Esophagus squamous epithelium (tissue), 4 donors: ENCODE measurements around the gene TSC1.

ENCODE experiments used
- CTCF ChIP-seq, 6 experiments: fragments of 450-650 bp in 4 of 6; fragments of 200-600 bp in 2 of 6; sonication (generic) in 2 of 6; IDR thresholded peaks; one replicate each; pipeline ENCODE4 v1.5.1; 2016 to 2019; ENCODE audit warnings: antibody characterized with exemption in 6 of 6, mild to moderate bottlenecking in 4 of 6, moderate library complexity in 4 of 6
- POLR2A ChIP-seq, 4 donors: fragments of 450-650 bp; IDR thresholded peaks; one replicate each; pipeline ENCODE4 v1.6.1; 2017; ENCODE audit warnings: antibody characterized with exemption in 4 of 4, mild to moderate bottlenecking in 4 of 4, moderate library complexity in 3 of 4

GRCh38 chr9:132864277-132864676 is 80.1 kb downstream of the TSC1 start:
- TF ChIP-seq CTCF (IDR thresholded peaks at IDR 0.05) (no peak), POLR2A (IDR thresholded peaks at IDR 0.05) (no peak)
